Hepatocyte (in vitro differentiated cells): ENCODE data around the gene FBXO42. TPM values are rescaled to one million over a fixed set of nuclear protein-coding genes. Genes with fewer than 3 reads are reported as not detected.

ENCODE experiments used
- DNase-seq: peaks from one replicate; pipeline ENCODE4 v3.0.0-alpha.2; 2016; ENCODE audit warnings: low spot score
- H2AFZ ChIP-seq: fragments of 200-600 bp; sonication (generic); 2 replicates; pipeline ENCODE4 v1.6.0; 2016; ENCODE audit warnings: antibody characterized with exemption, mild to moderate bottlenecking
- H3K27ac ChIP-seq: fragments of 200-600 bp; sonication (generic); 2 replicates; pipeline ENCODE4 v1.5.1; 2016; ENCODE audit warnings: mild to moderate bottlenecking
- H3K27me3 ChIP-seq: fragments of 200-600 bp; sonication (generic); 2 replicates; pipeline ENCODE4 v1.6.1; 2016
- H3K36me3 ChIP-seq: fragments of 200-600 bp; sonication (generic); replicated peaks from 2 replicates; pipeline ENCODE4 v1.5.1; 2016; ENCODE audit warnings: low read depth; ENCODE audit not compliant: insufficient read depth
- H3K4me1 ChIP-seq: fragments of 200-600 bp; sonication (generic); 2 replicates; pipeline ENCODE4 v1.5.1; 2016; ENCODE audit warnings: mild to moderate bottlenecking, moderate library complexity; ENCODE audit not compliant: insufficient read depth
- H3K4me2 ChIP-seq: fragments of 200-600 bp; sonication (generic); 2 replicates; pipeline ENCODE4 v1.6.0; 2016
- H3K4me3 ChIP-seq: fragments of 200-600 bp; sonication (generic); 2 replicates; pipeline ENCODE4 v1.5.1; 2016; ENCODE audit warnings: mild to moderate bottlenecking
- H3K79me2 ChIP-seq: fragments of 200-600 bp; sonication (generic); 2 replicates; pipeline ENCODE4 v1.6.0; 2017; ENCODE audit warnings: mild to moderate bottlenecking
- H3K9me2 ChIP-seq: fragments of 200-600 bp; sonication (generic); replicated peaks from 2 replicates; pipeline ENCODE4 v1.6.0; 2017; ENCODE audit warnings: mild to moderate bottlenecking; ENCODE audit not compliant: insufficient read depth
- H3K9me3 ChIP-seq: fragments of 200-600 bp; sonication (generic); 2 replicates; pipeline ENCODE4 v1.5.1; 2016; ENCODE audit warnings: low read depth, mild to moderate bottlenecking
- H4K20me1 ChIP-seq: fragments of 200-600 bp; sonication (generic); 2 replicates; pipeline ENCODE4 v1.6.0; 2016; ENCODE audit warnings: mild to moderate bottlenecking; ENCODE audit not compliant: insufficient read depth, poor library complexity, severe bottlenecking
- EZH2 ChIP-seq: fragments of 200-600 bp; sonication (generic); IDR thresholded peaks from 2 replicates; pipeline ENCODE4 v1.6.1; 2016; ENCODE audit warnings: antibody characterized with exemption, mild to moderate bottlenecking, borderline replicate concordance
- EZH2phosphoT487 ChIP-seq: fragments of 200-600 bp; sonication (generic); IDR thresholded peaks from one replicate; pipeline ENCODE4 v1.6.1; 2018; ENCODE audit warnings: antibody characterized with exemption, mild to moderate bottlenecking, low read depth, moderate library complexity; ENCODE audit not compliant: unreplicated experiment, severe bottlenecking
- WGBS: methylation state at CpG from one replicate; pipeline ENCODE4 v1.1.6; 2016; ENCODE audit warnings: low lambda C conversion rate; ENCODE audit errors: missing lambda C conversion rate; 5-methylcytosine and 5-hydroxymethylcytosine counted together
- polyA plus RNA-seq: library from polyadenylated mRNA; unstranded; fragments of >200 nt; fragmentation: Nextera tagmentation; extraction: Ambion mirVana; gene quantifications from 2 replicates; pipeline ENCODE4 v1.2.1, GENCODE V29; 2016
- total RNA-seq: library from RNA; depleted of rRNA; stranded (reverse); fragments of >200 nt; gene quantifications from 2 replicates; pipeline ENCODE4 v1.2.3, GENCODE V29; 2014
- TF ChIP-seq, protein P1 (sequence below): fragments of 200-600 bp; sonication (generic); IDR thresholded peaks from 2 replicates; pipeline ENCODE4 v1.5.1; 2016; ENCODE audit warnings: antibody characterized with exemption, mild to moderate bottlenecking; ENCODE audit not compliant: poor library complexity

FBXO42 gene
- total and polyA plus RNA-seq, 2 experiments from 2014 or later: 19.5 to 21.1 TPM

DNA sequence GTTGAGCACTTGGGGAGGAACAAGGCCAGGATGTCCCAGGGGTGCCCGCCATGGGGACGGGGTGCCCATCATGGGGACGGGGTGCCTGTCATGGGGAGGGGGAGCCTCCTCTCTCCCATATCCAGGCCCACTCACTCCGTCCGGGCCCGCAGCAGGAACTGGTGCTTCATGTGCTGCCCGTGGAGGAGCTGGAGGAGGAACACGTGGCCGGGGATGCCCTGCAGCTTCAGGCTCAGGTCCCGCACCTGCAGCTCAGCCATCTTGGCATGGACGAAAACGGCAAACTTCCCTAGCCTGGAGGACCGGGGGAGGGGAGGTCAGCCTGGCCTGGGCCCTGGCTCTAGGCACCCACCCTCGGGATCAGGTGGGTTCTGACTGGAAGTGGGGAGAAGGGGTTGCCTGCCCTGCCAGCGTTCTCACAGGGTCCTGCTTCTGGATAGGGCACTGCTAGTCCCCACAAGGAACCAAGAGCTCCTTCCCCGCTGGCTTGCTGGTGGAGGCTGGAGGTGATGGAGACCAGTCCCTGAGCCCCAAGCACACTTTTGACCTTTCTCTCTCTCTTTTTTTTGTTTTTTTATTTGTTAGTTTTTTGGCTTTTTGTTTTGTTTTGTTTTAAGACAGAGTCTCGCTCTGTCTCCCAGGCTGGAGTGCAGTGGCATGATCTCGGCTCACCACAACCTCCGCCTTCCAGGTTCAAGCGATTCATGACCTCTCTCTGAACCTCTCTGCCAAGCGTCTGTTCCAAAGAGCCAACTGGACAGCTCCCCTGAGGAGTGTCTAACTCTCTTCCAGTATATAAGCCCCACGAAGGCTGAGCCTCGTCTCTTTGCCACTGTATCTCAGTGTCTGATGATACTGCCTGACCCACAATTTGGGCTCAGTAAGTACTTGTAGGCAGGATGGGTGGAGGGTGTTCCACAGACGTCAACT is 149.7 kb downstream of the FBXO42 start:
- DNase-seq: no peak
- Histone ChIP-seq H3K9me2 (no peaks in the 10 kb centered on the region), H3K4me1 (peaks cover 8% of the 10 kb centered on the region), H3K4me3 (no peak overlapping the region), H3K27ac (no peak overlapping the region), H4K20me1 (no peaks in the 10 kb centered on the region), H2AFZ (no peak overlapping the region), H3K4me2 (no peak overlapping the region), H3K9me3 (no peaks in the 10 kb centered on the region), H3K27me3 (no peaks in the 10 kb centered on the region), H3K36me3 (no peaks in the 10 kb centered on the region), H3K79me2 (no peaks in the 10 kb centered on the region)
- TF ChIP-seq, protein P1, sequence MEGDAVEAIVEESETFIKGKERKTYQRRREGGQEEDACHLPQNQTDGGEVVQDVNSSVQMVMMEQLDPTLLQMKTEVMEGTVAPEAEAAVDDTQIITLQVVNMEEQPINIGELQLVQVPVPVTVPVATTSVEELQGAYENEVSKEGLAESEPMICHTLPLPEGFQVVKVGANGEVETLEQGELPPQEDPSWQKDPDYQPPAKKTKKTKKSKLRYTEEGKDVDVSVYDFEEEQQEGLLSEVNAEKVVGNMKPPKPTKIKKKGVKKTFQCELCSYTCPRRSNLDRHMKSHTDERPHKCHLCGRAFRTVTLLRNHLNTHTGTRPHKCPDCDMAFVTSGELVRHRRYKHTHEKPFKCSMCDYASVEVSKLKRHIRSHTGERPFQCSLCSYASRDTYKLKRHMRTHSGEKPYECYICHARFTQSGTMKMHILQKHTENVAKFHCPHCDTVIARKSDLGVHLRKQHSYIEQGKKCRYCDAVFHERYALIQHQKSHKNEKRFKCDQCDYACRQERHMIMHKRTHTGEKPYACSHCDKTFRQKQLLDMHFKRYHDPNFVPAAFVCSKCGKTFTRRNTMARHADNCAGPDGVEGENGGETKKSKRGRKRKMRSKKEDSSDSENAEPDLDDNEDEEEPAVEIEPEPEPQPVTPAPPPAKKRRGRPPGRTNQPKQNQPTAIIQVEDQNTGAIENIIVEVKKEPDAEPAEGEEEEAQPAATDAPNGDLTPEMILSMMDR: no peak
- TF ChIP-seq EZH2phosphoT487: no peak
- no peak for TF ChIP-seq EZH2
- WGBS: 91% methylated on average over 23 of the region's 24 CpGs

DNA sequence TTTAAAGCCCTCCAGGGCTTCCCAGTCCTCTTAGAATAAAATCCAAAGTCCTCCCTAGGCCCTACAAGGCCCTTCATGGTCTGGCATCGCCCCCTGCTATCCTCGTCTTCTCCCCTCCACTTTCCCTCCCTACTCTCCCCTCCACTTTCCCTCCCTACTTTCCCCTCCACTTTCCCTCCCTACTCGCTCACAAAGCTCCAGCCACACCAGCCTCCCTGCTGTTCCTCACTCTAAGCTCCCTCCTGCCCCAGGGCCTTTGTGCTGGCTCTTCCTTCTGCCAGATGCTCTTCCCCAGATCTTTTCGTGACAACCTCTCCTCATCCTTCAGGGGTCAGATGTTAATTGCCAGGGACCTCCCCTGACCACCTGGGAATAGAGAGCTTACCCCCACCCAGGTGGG is 152.6 kb downstream of the FBXO42 start:
- no peak for DNase-seq
- TF ChIP-seq EZH2phosphoT487 (no peak), EZH2 (no peak)
- TF ChIP-seq, protein P1: no peak
- no peak overlapping the region for H3K27ac ChIP-seq
- H3K4me3 ChIP-seq: no peak overlapping the region
- no peak overlapping the region for H2AFZ ChIP-seq
- no peaks in the 10 kb centered on the region for H3K36me3 ChIP-seq
- H4K20me1 ChIP-seq: no peaks in the 10 kb centered on the region
- WGBS: 83% methylated on average over 4 of the region's 4 CpGs
- no peaks in the 10 kb centered on the region for H3K27me3 ChIP-seq
- H3K4me2 ChIP-seq: no peak overlapping the region
- no peaks in the 10 kb centered on the region for H3K9me2 ChIP-seq
- H3K79me2 ChIP-seq: no peaks in the 10 kb centered on the region
- H3K4me1 ChIP-seq: no peaks in the 10 kb centered on the region
- no peaks in the 10 kb centered on the region for H3K9me3 ChIP-seq

DNA sequence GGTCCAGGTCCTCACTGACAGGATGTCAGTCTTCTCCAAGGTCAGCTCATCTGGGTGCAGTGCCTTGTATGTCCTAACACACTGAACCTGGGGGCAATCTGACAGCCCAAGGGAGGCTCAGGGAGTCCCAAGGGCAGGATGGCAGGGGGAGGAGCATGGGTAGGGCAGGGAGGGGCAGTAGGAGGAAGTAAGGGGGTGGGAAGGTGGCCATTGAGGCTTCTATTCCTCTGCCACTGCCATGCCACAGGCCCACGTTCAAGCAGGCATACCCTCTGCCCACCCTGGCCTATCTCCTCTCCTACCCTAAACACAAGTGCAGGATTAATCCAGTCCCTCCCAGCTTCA is 153.2 kb downstream of the FBXO42 start:
- no peaks in the 10 kb centered on the region for H3K79me2 ChIP-seq
- TF ChIP-seq, protein P1: no peak
- TF ChIP-seq EZH2phosphoT487 (no peak), EZH2 (no peak)
- H3K4me3 ChIP-seq: no peak overlapping the region
- no peaks in the 10 kb centered on the region for H3K9me2 ChIP-seq
- H2AFZ ChIP-seq: no peak overlapping the region
- 88% methylated on average over 1 of the region's 1 CpG for WGBS
- H3K27me3 ChIP-seq: no peaks in the 10 kb centered on the region
- no peak overlapping the region for H3K27ac ChIP-seq
- no peaks in the 10 kb centered on the region for H3K36me3 ChIP-seq
- no peaks in the 10 kb centered on the region for H3K9me3 ChIP-seq
- no peaks in the 10 kb centered on the region for H4K20me1 ChIP-seq
- DNase-seq: no peak
- no peaks in the 10 kb centered on the region for H3K4me1 ChIP-seq
- H3K4me2 ChIP-seq: no peak overlapping the region
